ENCODE measurements around the gene PIP4K2A. TPM values are rescaled to one million over a fixed set of nuclear protein-coding genes. Genes with fewer than 3 reads are reported as not detected.

The PIP4K2A gene
- total RNA-seq, 4 donors from 2014 or later, result 7.4 to 60.3 (median 9.9) TPM

GRCh38 chr10:22658745-22659410 lies 55.5 kb downstream of the PIP4K2A start:
- H3K4me1 ChIP-seq, result peaks cover 4% of the 10 kb centered on the region
- DNase-seq (ENCODE audit: low spot score in 2 of 2), result no peak
- H3K4me3 ChIP-seq, result no peak overlapping the region
- H3K27me3 ChIP-seq, result no peaks in the 10 kb centered on the region
- H3K27ac ChIP-seq, result no peak overlapping the region
- WGBS, result 96% methylated on average over 7 of the region's 7 CpGs
- no peaks in the 10 kb centered on the region for H3K9me3 ChIP-seq
- H3K36me3 ChIP-seq, result no peaks in the 10 kb centered on the region
- TF ChIP-seq POLR2AphosphoS5 (IDR thresholded peaks at IDR 0.05) (no peak), EP300 (IDR thresholded peaks at IDR 0.05) (no peak), CTCF (IDR thresholded peaks at IDR 0.05) (no peak), POLR2A (IDR thresholded peaks at IDR 0.05) (no peak)

GRCh38 chr10:22657566-22658225 lies 56.7 kb downstream of the PIP4K2A start:
- Histone ChIP-seq H3K4me3 (no peak overlapping the region), H3K27me3 (no peaks in the 10 kb centered on the region), H3K36me3 (no peaks in the 10 kb centered on the region), H3K9me3 (no peaks in the 10 kb centered on the region), H3K4me1 (peaks cover 4% of the 10 kb centered on the region), H3K27ac (no peak overlapping the region)
- TF ChIP-seq POLR2AphosphoS5 (IDR thresholded peaks at IDR 0.05), result no peak
- no peak for TF ChIP-seq POLR2A (IDR thresholded peaks at IDR 0.05)
- TF ChIP-seq EP300 (IDR thresholded peaks at IDR 0.05), result no peak
- no peak for TF ChIP-seq CTCF (IDR thresholded peaks at IDR 0.05)
- 72% methylated on average over 5 of the region's 5 CpGs for WGBS
- no peak for DNase-seq (ENCODE audit: low spot score in 2 of 2)

GRCh38 chr10:22657024-22657423 lies 57.4 kb downstream of the PIP4K2A start:
- 78% methylated on average over 4 of the region's 4 CpGs for WGBS
- H3K9me3 ChIP-seq, result no peaks in the 10 kb centered on the region
- H3K27ac ChIP-seq, result no peak overlapping the region
- DNase-seq (ENCODE audit: low spot score in 2 of 2), result no peak
- TF ChIP-seq POLR2A (IDR thresholded peaks at IDR 0.05) (no peak), POLR2AphosphoS5 (IDR thresholded peaks at IDR 0.05) (no peak), CTCF (IDR thresholded peaks at IDR 0.05) (no peak), EP300 (IDR thresholded peaks at IDR 0.05) (no peak)
- H3K27me3 ChIP-seq, result no peaks in the 10 kb centered on the region
- H3K4me3 ChIP-seq, result no peak overlapping the region
- H3K4me1 ChIP-seq, result peaks cover 4% of the 10 kb centered on the region
- H3K36me3 ChIP-seq, result no peaks in the 10 kb centered on the region

GRCh38 chr10:22656036-22656435 lies 58.3 kb downstream of the PIP4K2A start:
- no peak overlapping the region for H3K4me3 ChIP-seq
- no peaks in the 10 kb centered on the region for H3K36me3 ChIP-seq
- no peak for DNase-seq (ENCODE audit: low spot score in 2 of 2)
- H3K27ac ChIP-seq, result no peak overlapping the region
- no peak for TF ChIP-seq CTCF (IDR thresholded peaks at IDR 0.05)
- TF ChIP-seq POLR2AphosphoS5 (IDR thresholded peaks at IDR 0.05), result no peak
- TF ChIP-seq EP300 (IDR thresholded peaks at IDR 0.05), result no peak
- no peak for TF ChIP-seq POLR2A (IDR thresholded peaks at IDR 0.05)
- peaks cover 6% of the 10 kb centered on the region for H3K4me1 ChIP-seq
- 96% methylated on average over 8 of the region's 8 CpGs for WGBS
- no peaks in the 10 kb centered on the region for H3K9me3 ChIP-seq
- no peaks in the 10 kb centered on the region for H3K27me3 ChIP-seq

GRCh38 chr10:22655312-22655981 lies 58.9 kb downstream of the PIP4K2A start:
- H3K9me3 ChIP-seq, result no peaks in the 10 kb centered on the region
- no peaks in the 10 kb centered on the region for H3K27me3 ChIP-seq
- no peak for DNase-seq (ENCODE audit: low spot score in 2 of 2)
- TF ChIP-seq EP300 (IDR thresholded peaks at IDR 0.05) (no peak), CTCF (IDR thresholded peaks at IDR 0.05) (no peak), POLR2A (IDR thresholded peaks at IDR 0.05) (no peak), POLR2AphosphoS5 (IDR thresholded peaks at IDR 0.05) (no peak)
- H3K4me1 ChIP-seq, result peaks cover 6% of the 10 kb centered on the region
- no peak overlapping the region for H3K4me3 ChIP-seq
- H3K36me3 ChIP-seq, result no peaks in the 10 kb centered on the region
- 41% methylated on average over 10 of the region's 10 CpGs for WGBS
- no peak overlapping the region for H3K27ac ChIP-seq

Data from suprapubic skin (tissue), 4 donors.